Stomach (tissue), 4 donors: Measurements from ENCODE around the gene HS6ST2.

Experiments used
- EP300 ChIP-seq: sonication (generic); formaldehyde crosslinking; IDR thresholded peaks from one replicate; pipeline ENCODE4 v1.6.1; 2017; ENCODE audit warnings: antibody characterized with exemption
- TF ChIP-seq, protein P1 (sequence below), 7 experiments: fragments of 450-650 bp in 4 of 7; fragments of 200-600 bp in 3 of 7; sonication (generic) in 3 of 7; IDR thresholded peaks; one replicate each; pipeline ENCODE4 v1.5.1; 2016 to 2019; ENCODE audit warnings: antibody characterized with exemption in 7 of 7, control low read depth in 2 of 7, mild to moderate bottlenecking in 1 of 7

- TF ChIP-seq, protein P1, sequence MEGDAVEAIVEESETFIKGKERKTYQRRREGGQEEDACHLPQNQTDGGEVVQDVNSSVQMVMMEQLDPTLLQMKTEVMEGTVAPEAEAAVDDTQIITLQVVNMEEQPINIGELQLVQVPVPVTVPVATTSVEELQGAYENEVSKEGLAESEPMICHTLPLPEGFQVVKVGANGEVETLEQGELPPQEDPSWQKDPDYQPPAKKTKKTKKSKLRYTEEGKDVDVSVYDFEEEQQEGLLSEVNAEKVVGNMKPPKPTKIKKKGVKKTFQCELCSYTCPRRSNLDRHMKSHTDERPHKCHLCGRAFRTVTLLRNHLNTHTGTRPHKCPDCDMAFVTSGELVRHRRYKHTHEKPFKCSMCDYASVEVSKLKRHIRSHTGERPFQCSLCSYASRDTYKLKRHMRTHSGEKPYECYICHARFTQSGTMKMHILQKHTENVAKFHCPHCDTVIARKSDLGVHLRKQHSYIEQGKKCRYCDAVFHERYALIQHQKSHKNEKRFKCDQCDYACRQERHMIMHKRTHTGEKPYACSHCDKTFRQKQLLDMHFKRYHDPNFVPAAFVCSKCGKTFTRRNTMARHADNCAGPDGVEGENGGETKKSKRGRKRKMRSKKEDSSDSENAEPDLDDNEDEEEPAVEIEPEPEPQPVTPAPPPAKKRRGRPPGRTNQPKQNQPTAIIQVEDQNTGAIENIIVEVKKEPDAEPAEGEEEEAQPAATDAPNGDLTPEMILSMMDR (IDR thresholded peaks at IDR 0.05) = no peak
- no peak for TF ChIP-seq EP300
Measured at GRCh38 chrX:132692526-132692925, 265.9 kb downstream of the HS6ST2 start.
